Activated CD4-positive, alpha-beta T cell treated with anti-CD3 and anti-CD28 coated beads, Interleukin-2, Interleukin-4, amounts not matched to agents 100 ng/mL and 50 ng/mL, durations not matched to agents 16 hours and 8 hours (primary cell): ENCODE measurements around the gene PLAAT3.
"Not testable (repeated sequence)": the region's sequence is repeated elsewhere in the genome, so short reads cannot be mapped to it uniquely, and the experiment has no call there.

Experiments
- DNase-seq: peaks from one replicate; pipeline ENCODE4 v3.0.0-alpha.2; 2020; ENCODE audit warnings: low spot score

PLAAT3 gene

DNA sequence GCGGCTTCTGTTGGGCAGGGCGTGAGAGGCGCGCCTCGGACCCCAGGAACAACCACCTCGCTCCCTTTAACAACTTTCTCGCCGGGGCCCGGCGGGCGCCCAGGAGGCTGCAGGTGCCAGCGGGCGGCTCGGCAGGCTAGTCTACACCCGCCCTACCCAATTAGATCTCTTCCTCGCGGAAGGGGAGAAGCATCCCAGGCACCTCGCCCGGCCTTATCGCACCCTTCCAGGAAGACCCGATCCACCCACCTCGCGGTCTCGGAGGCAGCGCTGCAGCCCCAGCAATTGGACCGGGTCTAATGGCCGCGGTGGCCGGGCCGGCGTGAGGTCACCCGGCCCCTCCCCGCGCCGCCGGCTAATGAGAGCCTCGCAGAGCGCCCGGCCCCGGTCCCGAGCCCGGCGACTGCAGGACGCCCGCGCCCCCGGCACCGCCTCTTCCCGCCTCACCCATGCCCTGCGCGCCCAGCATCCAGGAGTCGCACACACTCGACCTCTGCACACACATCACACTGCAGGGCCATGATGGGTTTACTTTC is at the start of gene PLAAT3:
PLAAT3 (minus strand) TSS at position 298 of the 536 bp plus-strand sequence. CDS start 419 bp downstream, outside the sequence.
- peak; percentile 24 for DNase-seq

DNA sequence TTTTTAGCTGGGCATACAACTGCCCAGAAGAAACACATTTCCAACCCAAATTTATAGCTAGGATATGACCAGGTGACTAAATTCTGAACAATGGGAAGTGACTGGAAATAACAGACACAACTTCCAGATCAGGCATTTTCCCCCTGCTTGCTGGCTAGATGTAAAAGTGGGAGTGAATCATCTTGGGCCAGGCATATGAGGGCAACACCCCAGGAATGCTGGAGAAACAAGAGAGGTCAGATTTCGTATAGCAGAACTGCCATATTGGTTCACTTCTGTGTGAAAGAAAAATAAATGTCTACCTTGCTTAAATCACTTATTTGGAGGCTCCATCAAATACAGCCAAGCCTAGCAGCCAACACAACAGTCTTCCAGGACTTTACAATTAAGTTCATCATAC is 49.6 kb upstream of the PLAAT3 start:
- DNase-seq = no peak

DNA sequence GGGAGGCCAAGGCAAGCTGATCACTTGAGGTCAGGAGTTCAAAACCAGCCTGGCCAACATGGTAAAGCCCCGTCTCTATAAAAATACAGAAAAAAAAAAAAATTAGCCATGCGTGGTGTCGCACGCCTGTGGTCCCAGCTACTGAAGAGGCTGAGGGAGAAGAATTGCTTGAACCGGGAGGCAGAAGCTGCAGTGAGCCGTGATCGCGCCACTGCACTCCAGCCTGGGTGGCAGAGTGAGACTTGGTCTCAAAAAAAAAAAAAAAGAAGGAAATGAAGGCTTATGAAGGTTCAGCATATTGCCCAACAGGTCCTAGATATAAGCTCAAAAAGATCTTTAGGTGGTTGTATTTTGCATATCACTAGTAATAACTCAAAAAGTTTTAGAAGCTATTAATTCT is 46.7 kb upstream of the PLAAT3 start:
- no peak for DNase-seq

DNA sequence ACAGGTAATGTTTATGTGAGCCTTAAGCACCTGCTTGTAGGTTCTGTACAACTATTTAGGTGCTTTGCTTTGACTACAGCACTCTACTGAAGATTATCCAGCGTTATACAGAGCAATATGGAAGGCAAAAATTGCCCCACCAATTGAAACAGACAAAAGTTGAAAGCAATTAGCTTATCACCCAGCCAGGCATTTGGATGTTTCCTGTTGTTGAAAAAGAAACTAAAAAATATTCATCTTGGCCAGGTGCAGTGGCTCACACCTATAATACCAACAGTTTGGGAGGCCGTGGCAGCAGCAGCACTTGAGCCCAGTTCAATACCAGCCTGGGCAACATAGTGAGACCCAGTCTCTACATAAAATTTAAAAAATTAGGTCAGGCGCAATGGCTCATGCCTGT is 38.4 kb upstream of the PLAAT3 start:
- DNase-seq = no peak

DNA sequence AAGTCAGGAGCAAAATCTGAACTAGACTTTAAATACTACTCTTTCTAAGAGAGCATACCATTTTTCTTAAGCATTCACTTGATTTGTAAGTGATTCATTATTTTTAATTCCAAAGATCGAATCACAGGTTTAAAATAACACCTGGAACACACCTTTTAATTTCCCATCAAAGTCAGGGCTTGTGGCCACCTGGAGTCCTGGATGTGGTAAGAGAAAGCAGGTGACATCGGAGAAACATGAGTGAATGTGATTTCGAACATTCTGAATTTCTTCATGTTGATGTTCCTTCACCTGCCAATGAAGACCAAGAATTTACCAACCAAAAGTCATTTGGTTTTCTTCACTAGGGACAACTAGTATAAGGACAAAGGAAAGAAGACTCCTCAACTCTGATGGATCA is 29.0 kb upstream of the PLAAT3 start:
- DNase-seq = no peak

DNA sequence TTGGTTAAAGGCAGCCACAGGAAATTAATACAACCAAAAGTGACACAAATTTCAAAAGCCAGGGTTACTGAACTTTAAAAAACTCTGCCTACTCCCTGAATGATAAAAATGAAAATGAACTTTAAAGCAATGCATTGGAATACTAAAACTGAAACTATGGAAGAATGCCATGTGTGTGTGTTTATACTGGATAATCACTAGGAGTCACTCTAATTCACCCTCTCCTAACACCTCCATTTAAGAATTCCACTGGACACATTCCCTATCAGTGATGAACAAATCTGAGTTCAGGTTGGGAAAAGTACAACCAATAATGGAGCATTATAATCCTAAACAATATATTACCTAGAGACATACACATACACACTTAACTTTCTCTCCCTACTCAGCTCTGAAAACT is 27.5 kb upstream of the PLAAT3 start:
- no peak for DNase-seq

DNA sequence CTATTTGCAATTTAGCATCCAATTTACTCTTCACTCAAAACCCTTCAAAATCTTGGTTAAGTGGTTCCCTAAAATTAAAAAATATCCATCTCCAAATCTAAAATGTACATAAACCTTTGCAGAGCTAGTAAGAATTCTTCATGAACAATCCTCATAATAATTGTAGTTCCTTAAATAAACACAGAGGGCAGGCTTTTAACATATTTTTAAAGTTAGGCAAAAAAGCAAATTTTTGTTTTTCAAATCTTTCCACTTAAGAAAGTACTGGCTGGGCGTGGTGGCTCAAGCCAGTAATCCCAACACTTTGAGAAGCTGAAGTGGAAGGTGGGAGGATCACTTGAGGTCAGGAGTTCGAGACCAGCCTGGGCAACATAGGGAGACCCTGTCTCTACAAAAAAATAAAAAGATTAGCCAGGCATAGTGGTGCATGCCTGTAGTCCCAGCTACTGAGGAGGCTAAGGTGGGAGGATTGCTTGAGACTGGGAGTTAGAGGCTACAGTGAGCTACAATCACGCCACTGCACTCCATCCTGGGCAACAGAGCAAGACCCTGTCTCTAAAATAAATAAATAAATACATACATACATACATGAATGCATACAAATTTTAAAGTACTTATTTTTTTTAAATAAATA is 25.1 kb upstream of the PLAAT3 start:
- no peak for DNase-seq

DNA sequence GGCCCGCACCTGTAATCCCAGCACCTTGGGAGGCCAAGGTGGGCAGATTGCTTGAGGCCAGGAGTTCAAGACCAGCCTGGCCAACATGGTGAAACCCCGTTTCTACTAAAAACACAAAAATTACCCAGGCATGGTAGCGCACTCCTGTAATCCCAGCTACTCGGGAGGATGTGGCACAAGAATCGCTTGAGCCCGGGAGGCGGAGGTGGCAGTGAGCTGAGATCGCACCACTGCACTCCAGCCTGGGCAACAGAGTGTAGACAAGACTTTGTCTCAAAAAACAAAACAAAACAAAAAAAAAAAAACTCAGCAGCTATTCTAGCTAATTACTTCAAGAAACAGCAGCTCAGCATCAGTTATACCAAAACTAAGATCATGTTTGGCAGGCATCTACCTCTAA is 24.2 kb upstream of the PLAAT3 start:
- not testable (repeated sequence) for DNase-seq

DNA sequence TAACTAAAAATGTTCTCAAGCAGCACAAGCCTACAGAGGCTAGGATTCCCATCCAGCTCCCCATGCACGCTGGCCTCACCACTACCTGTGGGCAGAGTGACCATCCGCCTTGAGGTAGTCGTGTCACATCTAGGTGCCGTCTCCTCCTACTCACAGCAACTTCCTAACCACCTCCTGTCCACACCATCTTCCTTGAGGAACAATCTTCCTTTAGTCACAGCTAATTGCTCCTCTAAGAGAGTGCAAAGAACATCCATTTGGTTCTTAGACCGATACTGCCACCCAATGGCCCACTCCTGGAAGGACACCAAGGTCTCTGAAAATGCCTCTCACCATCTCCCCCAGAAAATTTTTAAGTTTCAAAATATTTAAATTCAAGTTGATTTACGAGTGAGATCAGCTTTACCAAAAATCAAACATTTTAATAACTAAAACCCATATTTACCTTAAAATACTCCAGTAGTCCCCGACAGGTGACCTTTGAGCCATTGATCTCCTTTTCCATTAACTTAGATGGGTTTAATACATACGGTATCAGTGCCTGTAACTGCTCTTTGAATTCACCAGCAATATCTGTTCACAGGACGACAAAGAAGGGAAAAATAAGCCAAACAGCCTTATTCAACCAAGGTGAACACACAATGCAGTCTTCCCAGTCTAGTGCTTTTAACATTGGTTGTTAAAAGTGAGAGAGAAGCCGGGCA is 21.7 kb upstream of the PLAAT3 start:
- peak; percentile 64 for DNase-seq

DNA sequence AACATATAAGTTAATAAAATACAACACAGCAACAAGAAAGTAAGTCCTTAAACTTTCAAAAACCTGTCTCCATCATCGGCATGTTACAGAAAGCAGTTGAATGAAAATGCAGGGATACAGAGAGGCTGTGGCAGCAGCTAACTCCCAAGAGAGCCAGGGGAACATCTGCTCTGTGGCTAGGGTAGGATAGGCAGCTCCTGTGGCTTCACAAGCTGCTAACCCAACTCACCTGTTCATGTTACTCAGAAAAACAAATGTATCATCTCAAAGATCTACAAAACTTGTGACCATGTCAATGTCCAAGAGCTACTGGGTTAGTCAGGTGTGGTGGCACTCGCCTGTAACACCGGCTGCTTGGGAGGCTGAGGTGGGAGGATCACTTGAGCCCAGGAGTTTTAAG is 15.2 kb upstream of the PLAAT3 start:
- DNase-seq = no peak

DNA sequence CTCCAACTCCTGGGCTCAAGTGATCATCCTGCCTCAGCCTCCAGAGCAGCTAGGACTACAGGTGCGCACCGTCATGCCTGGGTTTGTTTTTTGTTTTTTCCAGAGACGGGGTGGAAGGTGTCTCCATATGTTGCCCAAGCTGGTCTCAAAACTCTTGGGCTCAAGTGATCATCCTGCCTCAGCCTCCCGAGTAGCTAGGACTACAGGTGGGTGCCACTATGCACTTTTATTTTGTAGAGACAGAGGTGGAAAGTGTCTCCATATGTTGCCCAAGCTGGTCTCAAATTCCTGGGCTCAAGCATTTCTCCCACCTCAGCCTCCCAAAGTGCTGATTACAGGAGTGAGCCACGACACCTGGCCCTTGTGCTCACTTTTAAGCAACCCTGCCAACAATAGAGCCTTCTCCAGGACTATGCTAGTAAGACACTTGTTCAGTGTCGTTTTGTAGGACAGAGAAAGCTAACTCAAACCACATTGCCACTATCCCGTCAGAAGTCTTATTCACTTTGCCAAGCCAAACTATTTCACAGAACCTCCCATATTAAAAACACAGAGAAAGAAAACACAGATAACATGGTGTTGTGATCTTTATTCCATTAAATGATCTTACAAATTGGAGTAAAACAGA is 9.4 kb upstream of the PLAAT3 start:
- no peak for DNase-seq

DNA sequence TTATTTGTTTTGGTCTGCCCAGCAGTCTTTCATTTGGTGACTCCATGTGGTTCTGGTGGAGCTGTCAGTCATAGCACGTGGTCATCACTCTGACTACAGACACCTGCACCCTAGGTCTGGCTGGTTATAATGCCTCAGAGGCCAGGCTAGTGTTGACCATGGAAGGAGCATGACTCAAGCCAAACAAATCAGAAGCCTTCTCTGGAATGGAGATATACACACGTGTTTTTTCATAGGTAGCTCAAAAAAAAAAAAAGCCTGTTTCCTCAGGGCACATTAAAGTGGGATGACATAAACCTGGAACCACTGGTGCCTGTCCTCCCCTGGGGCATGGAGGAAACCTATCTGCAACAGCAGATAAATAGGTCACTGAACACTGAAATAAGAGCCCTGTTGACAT is 8.1 kb upstream of the PLAAT3 start:
- no peak for DNase-seq

DNA sequence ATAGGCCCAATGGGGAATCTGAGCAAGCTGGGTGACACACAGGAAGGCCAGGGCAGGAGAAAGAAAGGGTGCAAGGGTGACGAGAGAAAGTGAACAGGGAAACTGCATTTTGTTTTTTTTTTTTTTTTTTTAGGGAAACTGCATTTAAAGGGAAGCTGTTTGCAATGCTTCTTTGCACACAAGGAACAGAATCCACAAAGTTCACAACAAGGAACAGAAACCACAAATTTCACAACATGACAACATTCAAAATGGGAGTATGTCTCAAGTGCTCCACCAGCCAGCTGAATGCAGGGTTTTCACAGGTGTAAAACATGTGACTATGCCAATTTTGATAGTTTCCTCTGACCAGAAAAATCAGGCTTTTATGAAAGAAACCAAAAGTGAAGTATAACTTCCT is 6.8 kb upstream of the PLAAT3 start:
- DNase-seq = no peak

DNA sequence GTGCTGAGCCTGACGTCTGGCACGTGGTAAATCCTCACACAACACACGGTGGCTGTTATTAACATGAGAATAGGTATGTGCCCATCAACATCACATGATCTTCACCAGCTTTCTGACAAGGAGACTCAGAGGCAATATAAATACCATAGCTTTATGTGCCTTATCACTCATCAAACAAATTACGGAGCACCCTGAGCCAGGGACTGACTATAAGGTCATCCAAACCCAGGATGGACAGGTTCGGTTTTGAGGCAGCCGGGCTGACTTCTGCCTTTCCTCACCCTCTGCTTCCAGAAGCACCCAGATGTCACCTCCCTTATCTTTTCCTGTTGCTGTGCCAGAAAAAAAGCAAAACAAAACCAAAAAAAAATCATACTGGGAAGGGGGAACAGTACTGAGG is 5.7 kb upstream of the PLAAT3 start:
- DNase-seq = no peak

DNA sequence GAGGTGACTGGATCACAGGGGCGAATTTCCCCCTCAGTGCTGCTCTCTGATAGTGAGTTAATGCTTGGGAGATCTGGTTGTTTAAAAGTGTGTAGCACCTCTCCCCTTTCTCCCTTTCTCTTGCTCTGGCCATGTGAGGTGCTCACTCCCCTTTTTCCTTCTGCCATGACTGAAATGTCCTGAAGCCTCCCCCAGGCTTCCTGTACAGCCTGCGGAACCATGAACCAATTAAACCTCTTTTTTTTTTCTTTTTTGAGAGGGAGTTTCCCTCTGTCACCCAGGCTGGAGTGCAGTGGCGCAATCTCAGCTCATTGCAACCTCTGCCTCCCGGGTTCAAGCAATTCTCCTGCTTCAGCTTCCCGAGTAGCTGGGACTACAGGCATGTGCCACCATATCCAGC is 3.5 kb upstream of the PLAAT3 start:
- not testable (repeated sequence) for DNase-seq

DNA sequence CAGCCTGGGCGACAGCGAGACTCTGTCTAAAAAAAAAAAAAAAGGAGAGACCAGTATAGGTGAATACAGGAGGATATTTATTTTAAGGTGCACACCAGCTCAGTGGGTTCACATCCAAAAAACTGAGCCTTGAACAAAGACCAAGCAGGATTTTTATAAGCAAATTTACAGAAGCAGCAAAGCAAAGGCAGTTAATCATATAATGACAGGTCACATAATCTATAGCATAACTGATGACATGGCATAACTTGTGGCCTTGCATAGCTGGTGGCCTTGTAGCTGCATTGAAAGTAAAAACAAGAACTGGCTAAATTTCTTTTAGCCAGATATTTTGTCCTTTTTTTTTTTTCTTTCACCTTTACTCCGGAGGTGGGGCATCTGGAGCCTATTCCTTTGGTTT is 2.7 kb upstream of the PLAAT3 start:
- no peak for DNase-seq

DNA sequence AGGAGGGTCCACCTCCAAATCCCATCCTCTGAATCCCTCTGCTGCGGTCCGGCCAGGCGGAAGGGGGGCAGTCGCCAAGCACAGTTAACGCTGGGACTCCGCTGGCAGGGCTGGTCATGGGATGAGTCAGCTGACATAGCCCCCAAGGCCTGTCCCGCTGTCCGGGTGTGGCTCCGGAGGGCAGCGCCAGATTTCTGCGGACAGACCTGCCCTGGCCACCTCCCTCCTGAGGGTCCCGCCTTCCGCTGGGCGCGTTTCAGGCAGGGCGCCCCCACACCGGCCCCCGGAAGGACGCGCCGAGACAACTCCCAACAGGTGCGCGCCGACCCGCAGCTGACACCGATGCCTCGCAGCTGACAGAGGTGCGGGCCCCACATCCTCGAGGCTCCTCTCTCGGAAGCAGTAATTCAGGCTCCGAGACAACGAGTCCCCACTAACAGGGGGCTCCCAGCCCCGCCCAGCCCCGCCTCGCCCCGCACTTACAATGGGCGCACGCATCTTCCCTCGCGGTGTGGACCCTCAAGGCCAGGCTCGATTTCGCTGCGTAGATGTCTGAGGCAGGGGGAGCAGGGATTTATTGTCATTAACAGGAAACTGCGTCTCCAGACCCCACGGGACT is 607 bp downstream of the PLAAT3 start:
- DNase-seq = no peak

DNA sequence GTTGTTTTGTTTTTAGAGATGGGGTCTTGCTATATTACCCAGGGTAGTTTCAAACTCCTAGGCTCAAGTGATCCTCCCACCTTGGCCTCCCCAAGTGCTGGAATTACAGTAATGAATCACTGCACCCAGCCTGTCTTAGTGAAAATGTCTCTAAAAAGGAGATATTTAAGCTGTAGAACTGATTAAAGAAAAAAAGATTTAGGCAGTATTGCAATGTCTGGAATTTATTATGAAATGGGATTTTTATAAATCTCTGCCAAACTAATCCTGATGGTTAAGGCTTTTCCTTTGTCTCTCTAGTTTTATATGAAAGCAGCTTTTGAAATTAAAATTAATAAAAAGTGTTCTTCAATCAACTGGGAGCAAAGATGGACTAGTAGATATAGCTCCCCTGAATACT is 2.1 kb downstream of the PLAAT3 start:
- DNase-seq = no peak

DNA sequence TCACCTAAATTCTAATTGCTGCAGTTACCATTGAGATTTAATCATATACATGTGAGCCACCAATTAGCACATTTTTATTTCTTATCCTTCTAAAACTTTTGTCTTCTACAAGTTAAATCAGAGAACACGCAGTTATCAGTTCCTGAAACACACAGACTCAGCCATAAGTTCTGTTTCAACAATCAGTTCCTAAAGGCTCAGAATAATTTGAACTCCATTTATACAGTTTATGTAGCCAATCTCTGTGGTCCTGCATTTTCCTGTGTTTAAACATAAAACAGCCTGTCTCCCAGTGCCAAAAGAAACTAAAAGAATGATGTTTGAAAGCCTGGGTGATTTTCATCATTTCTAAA is 2.9 kb downstream of the PLAAT3 start:
- DNase-seq = no peak

DNA sequence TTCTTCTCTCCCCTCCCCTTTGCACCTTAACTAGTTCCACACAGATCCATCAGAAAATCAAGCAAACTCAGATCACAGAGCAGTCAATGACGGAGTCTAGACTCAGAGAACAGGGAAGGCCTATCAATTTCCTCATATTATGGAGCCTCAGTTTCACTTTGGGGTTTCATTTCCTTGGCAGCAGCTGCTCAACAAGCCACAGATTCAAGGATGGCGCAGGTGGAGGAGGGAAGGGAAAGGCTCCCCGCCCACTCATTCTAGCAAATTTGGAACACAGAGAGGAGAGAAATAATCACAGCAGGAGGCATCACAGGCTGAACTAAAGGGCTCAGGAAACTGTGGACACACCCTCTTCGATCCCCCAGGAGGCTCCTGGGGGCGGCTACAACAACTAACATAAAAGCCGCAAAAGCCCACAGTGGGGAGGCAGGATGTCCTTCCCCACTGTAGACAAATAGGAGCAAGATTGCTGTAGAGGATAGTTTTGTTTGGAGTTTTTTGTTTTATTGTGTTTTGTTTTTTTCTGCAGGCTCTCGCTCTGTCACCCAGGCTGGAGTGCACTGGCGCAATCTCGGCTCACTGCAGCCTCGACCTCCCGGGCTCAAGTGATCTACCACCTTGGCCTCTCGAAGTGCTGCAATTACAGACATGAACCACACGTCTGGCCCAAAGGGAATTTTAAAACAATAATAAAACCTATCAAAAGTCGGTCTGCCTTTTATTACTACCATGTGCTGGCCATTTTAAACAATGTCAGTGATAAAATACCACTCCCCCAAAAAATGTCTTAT is 3.4 kb downstream of the PLAAT3 start:
- DNase-seq = no peak

DNA sequence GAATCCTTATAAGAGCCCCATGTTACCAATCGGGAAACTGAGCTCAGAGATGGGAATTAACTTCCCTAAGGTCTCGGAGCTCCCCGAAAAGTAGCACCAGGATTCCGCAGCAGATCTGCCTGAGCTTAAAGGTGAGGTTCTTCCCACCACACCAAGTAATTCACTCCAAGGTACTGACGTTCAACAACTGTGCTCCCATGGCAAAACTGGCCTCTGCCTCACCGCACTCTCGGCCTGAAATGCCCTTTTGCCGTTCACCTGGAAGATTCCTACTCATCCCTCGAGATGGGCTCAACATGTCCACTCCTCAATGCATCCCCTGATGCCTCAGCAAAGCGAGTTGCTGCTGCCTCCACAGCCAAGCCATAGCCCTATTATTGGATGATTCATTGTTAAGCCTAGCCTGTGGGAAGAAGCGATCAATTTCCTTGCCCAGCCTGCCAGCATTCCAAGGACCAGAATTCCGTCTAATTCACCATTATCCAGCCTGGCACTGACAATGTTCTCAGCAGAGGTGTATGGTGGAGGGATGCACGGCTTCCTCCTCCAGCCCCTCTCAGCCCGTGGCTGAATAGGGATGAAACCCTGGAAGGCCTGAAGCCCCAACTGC is 4.2 kb downstream of the PLAAT3 start:
- no peak for DNase-seq

DNA sequence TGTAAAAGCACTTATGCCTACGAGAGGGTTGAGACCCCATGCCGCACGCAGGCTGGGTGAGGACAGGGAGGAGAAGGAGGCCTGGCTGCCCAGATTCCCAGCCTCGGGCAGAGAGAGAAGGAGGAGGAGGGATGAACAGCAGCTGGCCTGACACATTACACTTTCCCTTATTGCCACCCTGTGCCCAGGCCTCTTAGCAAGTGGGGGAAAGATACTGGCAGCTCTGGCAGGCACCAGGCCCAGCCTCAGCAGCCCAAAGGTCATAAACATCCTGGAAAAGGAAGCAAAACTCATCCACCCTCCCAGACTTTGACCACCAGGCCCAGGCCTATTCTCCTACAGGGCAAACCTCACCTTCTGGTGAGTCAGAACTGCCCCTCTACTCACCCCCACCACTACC is 4.7 kb downstream of the PLAAT3 start:
- DNase-seq = no peak
